ENCODE measurements around the gene CCDC8. TPM values are rescaled to one million over a fixed set of nuclear protein-coding genes. Genes with fewer than 3 reads are reported as not detected.

CCDC8 gene
- total and polyA plus RNA-seq, 9 donors = 20.1 to 82.6 (median 59.5) TPM

GRCh38 chr19:46361915-46362314, 51.4 kb downstream of the CCDC8 start:
- intact Hi-C loops (cut with DNase I) = no loop called here
- WGBS, 3 donors = 52 to 61% (median 57%) methylated on average over 2 of the region's 2 CpGs

More at GRCh38 chr19:46361915-46362314, 51.4 kb downstream of the CCDC8 start:
- Histone ChIP-seq H3K9me3 (no peaks in the 10 kb centered on the region), H3K27ac (no peak overlapping the region), H3K36me3 (no peaks in the 10 kb centered on the region), H3K27me3 (no peaks in the 10 kb centered on the region), H3K4me1 (ENCODE audit: insufficient read depth) (no peaks in the 10 kb centered on the region), H3K4me3 (no peak overlapping the region)
- TF ChIP-seq EP300 (IDR thresholded peaks at IDR 0.05) (no peak), POLR2A (IDR thresholded peaks at IDR 0.05) (no peak)
- TF ChIP-seq, protein P1, sequence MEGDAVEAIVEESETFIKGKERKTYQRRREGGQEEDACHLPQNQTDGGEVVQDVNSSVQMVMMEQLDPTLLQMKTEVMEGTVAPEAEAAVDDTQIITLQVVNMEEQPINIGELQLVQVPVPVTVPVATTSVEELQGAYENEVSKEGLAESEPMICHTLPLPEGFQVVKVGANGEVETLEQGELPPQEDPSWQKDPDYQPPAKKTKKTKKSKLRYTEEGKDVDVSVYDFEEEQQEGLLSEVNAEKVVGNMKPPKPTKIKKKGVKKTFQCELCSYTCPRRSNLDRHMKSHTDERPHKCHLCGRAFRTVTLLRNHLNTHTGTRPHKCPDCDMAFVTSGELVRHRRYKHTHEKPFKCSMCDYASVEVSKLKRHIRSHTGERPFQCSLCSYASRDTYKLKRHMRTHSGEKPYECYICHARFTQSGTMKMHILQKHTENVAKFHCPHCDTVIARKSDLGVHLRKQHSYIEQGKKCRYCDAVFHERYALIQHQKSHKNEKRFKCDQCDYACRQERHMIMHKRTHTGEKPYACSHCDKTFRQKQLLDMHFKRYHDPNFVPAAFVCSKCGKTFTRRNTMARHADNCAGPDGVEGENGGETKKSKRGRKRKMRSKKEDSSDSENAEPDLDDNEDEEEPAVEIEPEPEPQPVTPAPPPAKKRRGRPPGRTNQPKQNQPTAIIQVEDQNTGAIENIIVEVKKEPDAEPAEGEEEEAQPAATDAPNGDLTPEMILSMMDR (IDR thresholded peaks at IDR 0.05) = no peak
- no peak for DNase-seq

Other genes starting within 250 kb of the CCDC8 start
- not detected for gene IGFL1, start 183.8 kb downstream of the CCDC8 start, total RNA-seq
- not detected for gene IGFL1, start 183.8 kb downstream of the CCDC8 start, polyA plus RNA-seq
- gene HIF3A, start 116.5 kb downstream of the CCDC8 start, total RNA-seq = 10 to 100 TPM; 27.0 to 82.2 (median 57.7) TPM
- gene HIF3A, start 116.5 kb downstream of the CCDC8 start, polyA plus RNA-seq = 10 to 100 TPM; 10.8 to 37.9 TPM
- gene PPP5C, start 66.5 kb downstream of the CCDC8 start, total RNA-seq = 10 to 100 TPM; 34.5 to 63.4 (median 45.3) TPM
- 10 to 100 TPM; 33.1 to 79.2 TPM for gene PPP5C, start 66.5 kb downstream of the CCDC8 start, polyA plus RNA-seq
- gene PNMA8C, start 15.4 kb upstream of the CCDC8 start, total RNA-seq = under 1 TPM in 6 of 7 donors, not detected in 1; 0.25 to 0.82 (median 0.39) TPM
- under 1 TPM; 0.15 to 0.32 TPM for gene PNMA8C, start 15.4 kb upstream of the CCDC8 start, polyA plus RNA-seq
- gene PNMA8A, start 58.0 kb upstream of the CCDC8 start, total RNA-seq = 10 to 100 TPM in 6 of 7 donors, 1 to 10 TPM in 1; 8.8 to 35.3 (median 32.8) TPM
- gene PNMA8A, start 58.0 kb upstream of the CCDC8 start, polyA plus RNA-seq = 10 to 100 TPM in 1 of 2 donors, 1 to 10 TPM in 1; 9.9 to 13.2 TPM
- 10 to 100 TPM in 1 of 7 donors, 1 to 10 TPM in 6; 2.8 to 10.6 (median 6.2) TPM for gene PNMA8B, start 82.3 kb upstream of the CCDC8 start, total RNA-seq
- 1 to 10 TPM in 1 of 2 donors, under 1 TPM in 1; 0.97 to 5.2 TPM for gene PNMA8B, start 82.3 kb upstream of the CCDC8 start, polyA plus RNA-seq
- 100 to 1,000 TPM in 5 of 7 donors, 10 to 100 TPM in 2; 80.5 to 312 (median 225) TPM for gene CALM3, start 187.8 kb upstream of the CCDC8 start, total RNA-seq
- 100 to 1,000 TPM; 191 to 646 TPM for gene CALM3, start 187.8 kb upstream of the CCDC8 start, polyA plus RNA-seq
- 1 to 10 TPM in 3 of 7 donors, under 1 TPM in 4; 0.24 to 1.5 (median 0.71) TPM for gene PTGIR, start 211.5 kb upstream of the CCDC8 start, total RNA-seq
- gene PTGIR, start 211.5 kb upstream of the CCDC8 start, polyA plus RNA-seq = 1 to 10 TPM in 1 of 2 donors, under 1 TPM in 1; 0.55 to 1.8 TPM
- gene GNG8, start 222.6 kb upstream of the CCDC8 start, total RNA-seq = not detected
- gene GNG8, start 222.6 kb upstream of the CCDC8 start, polyA plus RNA-seq = not detected
- 10 to 100 TPM in 6 of 7 donors, 1 to 10 TPM in 1; 7.6 to 56.5 (median 20.8) TPM for gene DACT3, start 247.6 kb upstream of the CCDC8 start, total RNA-seq
- 10 to 100 TPM; 15.2 to 51.3 TPM for gene DACT3, start 247.6 kb upstream of the CCDC8 start, polyA plus RNA-seq